ENCODE measurements around the gene HIKESHI. TPM values are rescaled to one million over a fixed set of nuclear protein-coding genes. Genes with fewer than 3 reads are reported as not detected.

Gene HIKESHI
- total RNA-seq, 1 experiment from 2014 or later, result 53.9 TPM

- Mint-ChIP-seq H3K36me3 (ENCODE audit: insufficient read depth, unreplicated experiment) (no peaks in the 10 kb centered on the region), H3K4me1 (ENCODE audit: insufficient read depth, unreplicated experiment) (peaks cover 14% of the 10 kb centered on the region), H3K27ac (ENCODE audit: low read depth, unreplicated experiment) (no peak overlapping the region), H3K27me3 (ENCODE audit: insufficient read depth, unreplicated experiment) (no peaks in the 10 kb centered on the region), H3K4me3 (ENCODE audit: unreplicated experiment) (no peak overlapping the region), H3K9me3 (ENCODE audit: unreplicated experiment) (peaks cover 6% of the 10 kb centered on the region)
- CTCF ChIA-PET, result interaction anchor here (1.0 to 4.7 kb wide), 3 partner anchors 11 to 497 kb away, joined by 3 to 44 read pairs (median 3); no protein-coding TSS in a partner anchor
- no peak for DNase-seq (ENCODE audit: unreplicated experiment)
- intact Hi-C loops (cut with micrococcal nuclease), result no loop called here
- TF ChIP-seq, protein P1, sequence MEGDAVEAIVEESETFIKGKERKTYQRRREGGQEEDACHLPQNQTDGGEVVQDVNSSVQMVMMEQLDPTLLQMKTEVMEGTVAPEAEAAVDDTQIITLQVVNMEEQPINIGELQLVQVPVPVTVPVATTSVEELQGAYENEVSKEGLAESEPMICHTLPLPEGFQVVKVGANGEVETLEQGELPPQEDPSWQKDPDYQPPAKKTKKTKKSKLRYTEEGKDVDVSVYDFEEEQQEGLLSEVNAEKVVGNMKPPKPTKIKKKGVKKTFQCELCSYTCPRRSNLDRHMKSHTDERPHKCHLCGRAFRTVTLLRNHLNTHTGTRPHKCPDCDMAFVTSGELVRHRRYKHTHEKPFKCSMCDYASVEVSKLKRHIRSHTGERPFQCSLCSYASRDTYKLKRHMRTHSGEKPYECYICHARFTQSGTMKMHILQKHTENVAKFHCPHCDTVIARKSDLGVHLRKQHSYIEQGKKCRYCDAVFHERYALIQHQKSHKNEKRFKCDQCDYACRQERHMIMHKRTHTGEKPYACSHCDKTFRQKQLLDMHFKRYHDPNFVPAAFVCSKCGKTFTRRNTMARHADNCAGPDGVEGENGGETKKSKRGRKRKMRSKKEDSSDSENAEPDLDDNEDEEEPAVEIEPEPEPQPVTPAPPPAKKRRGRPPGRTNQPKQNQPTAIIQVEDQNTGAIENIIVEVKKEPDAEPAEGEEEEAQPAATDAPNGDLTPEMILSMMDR (IDR thresholded peaks at IDR 0.05; ENCODE audit: unreplicated experiment), result no peak
- BruUV-seq (replicated peaks), result no TSS peak
- POLR2A ChIA-PET, result interaction anchor here (2.0 kb wide), 1 partner anchor 15 kb away, joined by 5 read pairs; no protein-coding TSS in a partner anchor
Measured at GRCh38 chr11:86372041-86372440, 70.0 kb downstream of the HIKESHI start.

DNA sequence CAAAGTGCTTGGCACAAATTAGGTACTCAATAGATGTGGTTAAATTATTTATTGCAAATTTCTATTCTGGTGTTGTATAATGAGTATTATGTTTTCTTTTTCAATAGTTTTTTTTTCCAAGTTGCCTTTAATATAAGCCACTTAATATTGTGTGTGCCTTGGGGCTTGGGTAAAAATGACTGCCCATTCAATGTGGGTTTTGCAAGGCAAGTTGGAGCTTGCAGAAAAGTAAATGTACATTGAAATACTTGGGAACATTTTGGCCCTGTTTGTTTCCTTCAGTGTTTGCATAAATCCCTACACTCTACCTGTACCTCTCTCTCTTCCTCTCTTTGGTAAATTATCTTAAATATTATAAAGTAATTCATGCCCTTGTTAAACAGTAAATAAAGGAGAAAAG is 70.5 kb downstream of the HIKESHI start:
- Mint-ChIP-seq H3K27me3 (ENCODE audit: insufficient read depth, unreplicated experiment) (no peaks in the 10 kb centered on the region), H3K9me3 (ENCODE audit: unreplicated experiment) (peaks cover 6% of the 10 kb centered on the region), H3K27ac (ENCODE audit: low read depth, unreplicated experiment) (no peak overlapping the region), H3K4me1 (ENCODE audit: insufficient read depth, unreplicated experiment) (peaks cover 14% of the 10 kb centered on the region), H3K4me3 (ENCODE audit: unreplicated experiment) (no peak overlapping the region), H3K36me3 (ENCODE audit: insufficient read depth, unreplicated experiment) (no peaks in the 10 kb centered on the region)
- intact Hi-C loops (cut with micrococcal nuclease), result no loop called here
- DNase-seq (ENCODE audit: unreplicated experiment), result peak; percentile 42
- BruUV-seq (replicated peaks), result no TSS peak
- CTCF ChIA-PET, result interaction anchor here (0.6 to 4.7 kb wide), 2 partner anchors 12 to 127 kb away, joined by 3 to 44 read pairs; no protein-coding TSS in a partner anchor
- TF ChIP-seq, protein P1 (IDR thresholded peaks at IDR 0.05; ENCODE audit: unreplicated experiment), result no peak
- POLR2A ChIA-PET, result interaction anchor here (1.3 to 2.0 kb wide), 2 partner anchors 9 to 14 kb away, joined by 5 read pairs; no protein-coding TSS in a partner anchor

- peaks cover 6% of the 10 kb centered on the region for H3K9me3 Mint-ChIP-seq (ENCODE audit: unreplicated experiment)
Measured at GRCh38 chr11:86374069-86374468, 72.0 kb downstream of the HIKESHI start.

GRCh38 chr11:86374586-86374985 is 72.5 kb downstream of the HIKESHI start, which contains the start of gene CCDC81:
Gene CCDC81 (plus strand): TSS chr11:86374887. CDS start chr11:86375164, 277 bp downstream.
- H3K4me3 Mint-ChIP-seq (ENCODE audit: unreplicated experiment), result no peak within 1 kb of the TSS
- no peak for DNase-seq (ENCODE audit: unreplicated experiment)
- peaks cover 6% of the 10 kb centered on the region for H3K9me3 Mint-ChIP-seq (ENCODE audit: unreplicated experiment)
- CTCF ChIA-PET, result interaction anchor here (2.9 kb wide), 1 partner anchor 13 kb away, joined by 20 read pairs; no protein-coding TSS in a partner anchor
- BruUV-seq (replicated peaks), result no TSS peak
- H3K4me1 Mint-ChIP-seq (ENCODE audit: insufficient read depth, unreplicated experiment), result peaks cover 13% of the 10 kb centered on the region
- H3K27me3 Mint-ChIP-seq (ENCODE audit: insufficient read depth, unreplicated experiment), result no peaks in the 10 kb centered on the region
- H3K27ac Mint-ChIP-seq (ENCODE audit: low read depth, unreplicated experiment), result no peak within 1 kb of the TSS
- intact Hi-C loops (cut with micrococcal nuclease), result no loop called here
- POLR2A ChIA-PET, result no interaction called here
- TF ChIP-seq, protein P1 (IDR thresholded peaks at IDR 0.05; ENCODE audit: unreplicated experiment), result no peak
- no peaks in the 10 kb centered on the region for H3K36me3 Mint-ChIP-seq (ENCODE audit: insufficient read depth, unreplicated experiment)

More at GRCh38 chr11:86374069-86374468, 72.0 kb downstream of the HIKESHI start:
- H3K4me1 Mint-ChIP-seq (ENCODE audit: insufficient read depth, unreplicated experiment), result peaks cover 14% of the 10 kb centered on the region
- POLR2A ChIA-PET, result no interaction called here
- H3K27ac Mint-ChIP-seq (ENCODE audit: low read depth, unreplicated experiment), result no peak overlapping the region
- TF ChIP-seq, protein P1 (IDR thresholded peaks at IDR 0.05; ENCODE audit: unreplicated experiment), result no peak
- no TSS peak for BruUV-seq (replicated peaks)
- no peak for DNase-seq (ENCODE audit: unreplicated experiment)
- CTCF ChIA-PET, result interaction anchor here (0.7 to 2.9 kb wide), 2 partner anchors 13 to 519 kb away, joined by 3 to 20 read pairs; partner anchors contain the start of gene CCDC83
- no peak overlapping the region for H3K4me3 Mint-ChIP-seq (ENCODE audit: unreplicated experiment)
- intact Hi-C loops (cut with micrococcal nuclease), result no loop called here
- no peaks in the 10 kb centered on the region for H3K27me3 Mint-ChIP-seq (ENCODE audit: insufficient read depth, unreplicated experiment)
- H3K36me3 Mint-ChIP-seq (ENCODE audit: insufficient read depth, unreplicated experiment), result no peaks in the 10 kb centered on the region

All from MCF 10A (cell line).